NCI-H187 treated with DMSO at 0.1 percent for 48 hours (cell line): ENCODE measurements around the gene TRIM44.

Experiments
- DNase-seq: peaks from one replicate; lab custom pipeline; 2025; lab: John Stamatoyannopoulos, UW

Gene TRIM44

GRCh38 chr11:35717520-35717919 lies 54.9 kb downstream of the TRIM44 start:
- no peak for DNase-seq

GRCh38 chr11:35721651-35722282 lies 59.2 kb downstream of the TRIM44 start:
- DNase-seq, result no peak

GRCh38 chr11:35722641-35723040 lies 60.1 kb downstream of the TRIM44 start:
- DNase-seq, result no peak

GRCh38 chr11:35723493-35723892 lies 60.9 kb downstream of the TRIM44 start:
- no peak for DNase-seq

GRCh38 chr11:35723913-35724312 lies 61.3 kb downstream of the TRIM44 start:
- no peak for DNase-seq

- no peak for DNase-seq
These were observed 63.3 kb downstream of the TRIM44 start for GRCh38 chr11:35725885-35726284.

GRCh38 chr11:35727140-35727539 lies 64.6 kb downstream of the TRIM44 start:
- DNase-seq, result no peak

- DNase-seq, result no peak
These were observed 67.7 kb downstream of the TRIM44 start for GRCh38 chr11:35730254-35730653.

GRCh38 chr11:35734669-35735410 lies 72.3 kb downstream of the TRIM44 start:
- no peak for DNase-seq

GRCh38 chr11:35735411-35735810 lies 72.8 kb downstream of the TRIM44 start:
- no peak for DNase-seq

GRCh38 chr11:35735903-35736302 lies 73.3 kb downstream of the TRIM44 start:
- no peak for DNase-seq

- no peak for DNase-seq
These were observed 74.4 kb downstream of the TRIM44 start for GRCh38 chr11:35736952-35737351.

- no peak for DNase-seq
These were observed 77.7 kb downstream of the TRIM44 start for GRCh38 chr11:35740061-35740799.

- DNase-seq, result no peak
These were observed 80.3 kb downstream of the TRIM44 start for GRCh38 chr11:35742707-35743454.

- DNase-seq, result no peak
These were observed 84.0 kb downstream of the TRIM44 start for GRCh38 chr11:35746356-35747153.

GRCh38 chr11:35747668-35748067 lies 85.1 kb downstream of the TRIM44 start:
- no peak for DNase-seq

- no peak for DNase-seq
These were observed 86.1 kb downstream of the TRIM44 start for GRCh38 chr11:35748644-35749043.

GRCh38 chr11:35750315-35750714 lies 87.7 kb downstream of the TRIM44 start:
- DNase-seq, result no peak

GRCh38 chr11:35750981-35751663 lies 88.5 kb downstream of the TRIM44 start:
- DNase-seq, result no peak

GRCh38 chr11:35751664-35752061 lies 89.1 kb downstream of the TRIM44 start:
- DNase-seq, result no peak

- no peak for DNase-seq
These were observed 89.5 kb downstream of the TRIM44 start for GRCh38 chr11:35752115-35752514.
